ENCODE measurements around the gene UPP2.

The UPP2 gene

DNA sequence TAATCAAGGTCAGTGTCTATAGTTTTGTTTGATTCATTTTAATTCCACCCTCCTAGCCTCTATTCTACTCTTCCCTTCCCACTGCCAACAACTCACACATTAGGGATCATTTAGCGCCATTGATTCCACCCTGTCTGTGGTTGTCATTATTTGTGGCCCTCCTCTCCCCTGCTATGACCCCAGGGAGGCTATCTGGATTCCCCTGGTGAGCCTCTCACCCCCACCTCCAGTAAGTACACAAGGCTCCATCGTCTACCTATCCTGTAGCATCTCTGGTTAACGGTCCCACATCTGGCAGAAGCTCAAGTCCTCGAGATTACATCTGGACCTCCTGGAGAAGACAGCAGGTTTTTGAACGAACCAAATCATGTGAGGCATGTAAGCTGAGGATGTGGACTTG is 27.4 kb downstream of the UPP2 start:
- TF ChIP-seq, protein P1, sequence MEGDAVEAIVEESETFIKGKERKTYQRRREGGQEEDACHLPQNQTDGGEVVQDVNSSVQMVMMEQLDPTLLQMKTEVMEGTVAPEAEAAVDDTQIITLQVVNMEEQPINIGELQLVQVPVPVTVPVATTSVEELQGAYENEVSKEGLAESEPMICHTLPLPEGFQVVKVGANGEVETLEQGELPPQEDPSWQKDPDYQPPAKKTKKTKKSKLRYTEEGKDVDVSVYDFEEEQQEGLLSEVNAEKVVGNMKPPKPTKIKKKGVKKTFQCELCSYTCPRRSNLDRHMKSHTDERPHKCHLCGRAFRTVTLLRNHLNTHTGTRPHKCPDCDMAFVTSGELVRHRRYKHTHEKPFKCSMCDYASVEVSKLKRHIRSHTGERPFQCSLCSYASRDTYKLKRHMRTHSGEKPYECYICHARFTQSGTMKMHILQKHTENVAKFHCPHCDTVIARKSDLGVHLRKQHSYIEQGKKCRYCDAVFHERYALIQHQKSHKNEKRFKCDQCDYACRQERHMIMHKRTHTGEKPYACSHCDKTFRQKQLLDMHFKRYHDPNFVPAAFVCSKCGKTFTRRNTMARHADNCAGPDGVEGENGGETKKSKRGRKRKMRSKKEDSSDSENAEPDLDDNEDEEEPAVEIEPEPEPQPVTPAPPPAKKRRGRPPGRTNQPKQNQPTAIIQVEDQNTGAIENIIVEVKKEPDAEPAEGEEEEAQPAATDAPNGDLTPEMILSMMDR (IDR thresholded peaks at IDR 0.05; ENCODE audit: low read depth, low read length): no peak
- Histone ChIP-seq H3K4me3 (ENCODE audit: low read depth, low read length) (no peak overlapping the region), H3K27ac (no peak overlapping the region), H3K9me3 (ENCODE audit: severe bottlenecking) (no peaks in the 10 kb centered on the region), H3K36me3 (no peaks in the 10 kb centered on the region), H3K27me3 (ENCODE audit: insufficient read depth, low read depth, severe bottlenecking) (no peaks in the 10 kb centered on the region)
- no peak for DNase-seq

DNA sequence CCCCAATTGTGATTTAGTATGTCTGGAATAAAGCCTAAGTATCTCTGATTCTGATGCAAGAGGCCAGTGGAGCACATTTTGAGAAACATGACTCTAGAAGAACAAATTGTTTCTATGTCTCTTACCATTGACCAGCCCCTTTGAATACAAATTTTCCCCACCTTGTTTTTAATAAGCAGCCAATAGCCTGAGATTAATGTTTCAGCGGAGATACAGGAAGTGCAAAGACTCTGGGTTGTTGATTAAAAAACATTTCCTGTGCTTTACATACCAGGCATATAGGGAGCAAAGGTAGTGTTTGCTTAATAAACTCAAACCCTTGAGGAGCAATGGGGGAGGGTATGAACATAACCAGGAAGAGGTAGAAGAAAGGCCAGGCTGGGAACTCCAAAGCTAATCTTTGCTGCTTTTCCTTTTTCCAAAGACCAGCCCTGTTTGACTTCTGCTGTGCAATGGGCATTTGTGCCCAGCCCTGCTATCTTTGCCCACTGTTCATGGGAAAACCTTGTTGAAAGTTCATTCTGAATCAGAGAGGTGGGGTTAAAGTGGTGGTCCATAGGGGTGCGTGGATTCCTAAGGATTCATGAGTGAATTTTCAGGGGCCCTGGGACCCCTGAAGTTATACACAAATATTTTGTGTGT is 29.3 kb downstream of the UPP2 start:
- Histone ChIP-seq H3K27ac (peak overlapping the region; percentile 55), H3K36me3 (no peaks in the 10 kb centered on the region), H3K9me3 (ENCODE audit: severe bottlenecking) (no peaks in the 10 kb centered on the region), H3K4me3 (ENCODE audit: low read depth, low read length) (no peak overlapping the region), H3K27me3 (ENCODE audit: insufficient read depth, low read depth, severe bottlenecking) (no peaks in the 10 kb centered on the region)
- no peak for DNase-seq
- TF ChIP-seq, protein P1 (IDR thresholded peaks at IDR 0.05; ENCODE audit: low read depth, low read length): no peak

DNA sequence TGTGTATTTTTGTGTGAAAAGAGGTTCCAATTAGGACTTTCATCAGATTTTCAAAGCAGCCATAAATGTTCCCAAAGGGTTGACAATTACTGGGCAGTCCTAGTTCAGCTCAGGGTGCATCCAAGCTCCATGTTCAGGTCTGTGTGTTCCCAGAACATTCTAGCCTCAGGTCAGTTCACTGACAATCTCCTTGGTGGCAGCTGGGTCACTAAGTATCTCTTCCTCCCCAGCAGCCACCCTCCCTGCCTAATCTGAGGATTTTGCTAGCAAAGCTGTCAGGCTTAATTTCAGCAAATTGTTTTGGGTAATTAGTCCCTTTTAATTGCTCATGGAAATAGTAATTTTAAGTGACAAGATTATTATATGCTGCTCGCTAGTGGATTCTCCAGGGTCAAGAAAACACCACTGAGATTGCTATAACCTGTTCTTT is 29.8 kb downstream of the UPP2 start:
- peak; percentile 79 for DNase-seq
- no peaks in the 10 kb centered on the region for H3K9me3 ChIP-seq (ENCODE audit: severe bottlenecking)
- no peaks in the 10 kb centered on the region for H3K36me3 ChIP-seq
- no peaks in the 10 kb centered on the region for H3K27me3 ChIP-seq (ENCODE audit: insufficient read depth, low read depth, severe bottlenecking)
- H3K4me3 ChIP-seq (ENCODE audit: low read depth, low read length): no peak overlapping the region
- H3K27ac ChIP-seq: peak overlapping the region; percentile 55
- TF ChIP-seq, protein P1 (IDR thresholded peaks at IDR 0.05; ENCODE audit: low read depth, low read length): no peak

DNA sequence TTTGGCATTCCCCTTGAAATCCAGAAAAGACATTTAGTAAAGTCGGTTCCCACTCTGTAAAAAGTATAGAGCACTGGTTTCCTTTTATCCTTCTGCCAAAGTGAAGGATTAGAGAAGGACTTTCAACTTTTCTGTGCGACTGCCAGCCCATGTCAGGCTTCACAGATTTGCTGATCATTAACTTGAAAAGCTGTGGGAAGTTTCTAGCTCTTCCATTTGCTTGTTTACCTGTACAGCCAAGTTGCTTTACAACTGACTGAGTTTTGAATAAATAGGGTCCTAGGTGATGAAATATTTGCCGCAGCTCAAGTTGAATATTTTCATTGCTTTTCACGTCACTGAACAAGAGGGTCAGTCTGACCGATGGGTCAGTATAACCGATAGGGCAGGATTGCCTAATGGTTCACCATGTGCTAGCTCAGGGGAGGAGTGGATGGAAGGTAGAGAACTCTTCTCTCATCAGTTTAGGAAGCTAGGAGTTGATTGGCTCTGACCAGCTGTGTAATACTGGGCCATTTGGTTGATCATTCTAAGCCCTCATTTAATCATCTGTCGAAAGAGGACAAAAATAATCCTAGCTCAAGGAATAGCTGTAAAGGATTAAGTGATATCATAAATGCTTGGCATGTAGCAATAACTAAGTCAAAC is 30.4 kb downstream of the UPP2 start:
- Histone ChIP-seq H3K4me3 (ENCODE audit: low read depth, low read length) (no peak overlapping the region), H3K27me3 (ENCODE audit: insufficient read depth, low read depth, severe bottlenecking) (no peaks in the 10 kb centered on the region), H3K9me3 (ENCODE audit: severe bottlenecking) (no peaks in the 10 kb centered on the region), H3K27ac (peak overlapping the region; percentile 55), H3K36me3 (no peaks in the 10 kb centered on the region)
- peak; percentile 19 for DNase-seq
- TF ChIP-seq, protein P1 (IDR thresholded peaks at IDR 0.05; ENCODE audit: low read depth, low read length): no peak

DNA sequence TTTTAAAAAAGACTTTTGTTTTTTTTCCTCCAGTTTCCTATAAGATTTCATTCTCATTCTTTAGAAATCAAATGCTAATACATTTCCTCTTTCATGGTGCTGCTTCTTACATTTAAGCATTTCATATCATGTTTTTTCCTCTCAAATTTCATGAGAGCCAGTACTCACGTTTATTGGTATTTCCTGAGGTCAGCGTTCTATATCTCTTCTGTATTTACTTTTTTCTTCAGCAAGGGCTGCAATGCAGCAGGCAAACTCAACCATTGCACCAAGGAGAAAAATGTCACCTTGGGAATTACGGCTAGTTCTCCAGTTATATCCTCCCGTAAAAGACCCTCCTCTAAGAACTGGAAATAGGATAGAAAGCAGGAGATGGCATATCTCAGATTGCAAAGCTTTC is 32.4 kb downstream of the UPP2 start:
- no peak overlapping the region for H3K27ac ChIP-seq
- DNase-seq: no peak
- TF ChIP-seq, protein P1 (IDR thresholded peaks at IDR 0.05; ENCODE audit: low read depth, low read length): no peak

More for the DNA sequence above, 32.4 kb downstream of the UPP2 start:
- Histone ChIP-seq H3K4me3 (ENCODE audit: low read depth, low read length) (no peak overlapping the region), H3K27me3 (ENCODE audit: insufficient read depth, low read depth, severe bottlenecking) (no peaks in the 10 kb centered on the region), H3K36me3 (no peaks in the 10 kb centered on the region), H3K9me3 (ENCODE audit: severe bottlenecking) (no peaks in the 10 kb centered on the region)

Measured in WERI-Rb-1 (cell line).